Esophagus squamous epithelium (tissue), 5 donors: Measurements from ENCODE around the gene CRTC2. TPM values are rescaled to one million over a fixed set of nuclear protein-coding genes. Genes with fewer than 3 reads are reported as not detected.

Experiments
- DNase-seq: peaks from one replicate; lab custom pipeline; 2025; lab: John Stamatoyannopoulos, UW
- H3K27ac ChIP-seq, 4 donors: fragments of 200-600 bp; sonication (generic); one replicate each; pipeline ENCODE4 v1.5.1; 2016 to 2019; ENCODE audit warnings: mild to moderate bottlenecking in 1 of 4
- H3K27me3 ChIP-seq, 4 donors: fragments of 200-600 bp; sonication (generic); 1 replicate in 3 of 4; 2 replicates in 1 of 4; pipeline versions ENCODE4 v1.5.1 to v1.6.0; 2017 to 2021; ENCODE audit warnings: antibody characterized with exemption in 1 of 4
- H3K36me3 ChIP-seq, 3 donors: fragments of 200-600 bp; sonication (generic); one replicate each; pipeline ENCODE4 v1.5.1; 2016 to 2019
- H3K4me1 ChIP-seq, 3 donors: fragments of 200-600 bp; sonication (generic); one replicate each; pipeline ENCODE4 v1.5.1; 2017 to 2019
- H3K4me3 ChIP-seq, 4 donors: fragments of 200-600 bp; sonication (generic); 1 replicate in 3 of 4; 2 replicates in 1 of 4; pipeline ENCODE4 v1.5.1; 2016 to 2019; ENCODE audit warnings: mild to moderate bottlenecking in 2 of 4, moderate library complexity in 1 of 4
- H3K9me3 ChIP-seq, 3 donors: fragments of 200-600 bp; sonication (generic); one replicate each; pipeline ENCODE4 v1.5.1; 2016 to 2019
- CTCF ChIP-seq, 6 experiments: fragments of 450-650 bp in 4 of 6; fragments of 200-600 bp in 2 of 6; sonication (generic) in 2 of 6; IDR thresholded peaks; one replicate each; pipeline ENCODE4 v1.5.1; 2016 to 2019; ENCODE audit warnings: antibody characterized with exemption in 6 of 6, mild to moderate bottlenecking in 4 of 6, moderate library complexity in 4 of 6
- POLR2A ChIP-seq, 4 donors: fragments of 450-650 bp; IDR thresholded peaks; one replicate each; pipeline ENCODE4 v1.6.1; 2017; ENCODE audit warnings: antibody characterized with exemption in 4 of 4, mild to moderate bottlenecking in 4 of 4, moderate library complexity in 3 of 4
- WGBS, 2 donors: methylation state at CpG; one replicate each; pipeline ENCODE4 v1.1.5; 2018; 5-methylcytosine and 5-hydroxymethylcytosine counted together
- intact Hi-C: fragments of 100-400 bp; cut with DNase I; formaldehyde crosslinking; loops from one replicate; pipeline ENCODE4 v1.15.0; 2022
- total RNA-seq, 4 donors: library from RNA; depleted of rRNA; stranded (reverse); fragments of >200 nt; gene quantifications; one replicate each; pipeline ENCODE4 v1.1.0, GENCODE V29; 2016
- donor health status: DM: yes; HTN: yes; CAD: no.

The CRTC2 gene
- total RNA-seq, 4 donors from 2014 or later = 7.5 to 13.2 (median 8.0) TPM

DNA sequence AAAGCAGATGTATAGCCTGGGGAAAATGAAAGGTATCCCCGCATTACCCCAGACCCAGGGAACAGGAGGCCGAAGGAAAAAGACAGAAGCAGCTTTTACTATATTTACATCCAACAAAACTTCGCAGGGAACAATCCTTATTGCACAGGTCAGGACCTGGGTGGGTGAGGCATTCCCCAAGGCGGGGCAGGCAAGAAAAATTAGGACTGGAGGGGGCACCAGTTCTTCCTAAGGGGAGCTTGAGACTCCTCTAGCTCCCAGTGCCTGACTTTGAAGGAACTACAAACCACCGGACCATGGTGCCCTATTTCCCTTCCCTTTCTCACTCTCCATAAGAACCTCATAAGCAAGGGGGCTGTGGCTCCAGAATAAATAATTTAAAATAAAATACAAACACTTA lies 29.0 kb downstream of the CRTC2 start:
- TF ChIP-seq CTCF (IDR thresholded peaks at IDR 0.05) (no peak), POLR2A (IDR thresholded peaks at IDR 0.05) (no peak)
- H3K27ac ChIP-seq = peak overlapping the region in 2 of 4 donors; percentile 7 to 33
- H3K4me1 ChIP-seq = peaks cover 0 to 16% (median 0%) of the 10 kb centered on the region in 3 donors
- H3K4me3 ChIP-seq = no peak overlapping the region
- H3K36me3 ChIP-seq = peaks cover 11 to 56% (median 28%) of the 10 kb centered on the region in 3 donors
- intact Hi-C loops = no loop called here
- no peaks in the 10 kb centered on the region for H3K9me3 ChIP-seq
- no peaks in the 10 kb centered on the region for H3K27me3 ChIP-seq
- 86 to 93% methylated on average over 5 of the region's 5 CpGs for WGBS, 2 donors
- DNase-seq = no peak

GRCh38 chr1:153928791-153929341 lies 29.5 kb downstream of the CRTC2 start:
- Histone ChIP-seq H3K4me3 (no peak overlapping the region), H3K4me1 (peaks cover 3 to 22% (median 5%) of the 10 kb centered on the region in 3 donors), H3K27me3 (no peaks in the 10 kb centered on the region), H3K27ac (peak overlapping the region in 2 of 4 donors; percentile 7 to 33), H3K36me3 (peaks cover 10 to 50% (median 23%) of the 10 kb centered on the region in 3 donors), H3K9me3 (no peaks in the 10 kb centered on the region)
- TF ChIP-seq CTCF (IDR thresholded peaks at IDR 0.05) (no peak), POLR2A (IDR thresholded peaks at IDR 0.05) (no peak)
- DNase-seq = no peak
- 66 to 68% methylated on average over 4 of the region's 4 CpGs for WGBS, 2 donors
- intact Hi-C loops = no loop called here

- H3K4me1 ChIP-seq = peaks cover 6 to 27% (median 8%) of the 10 kb centered on the region in 3 donors
- H3K4me3 ChIP-seq = no peak overlapping the region
- intact Hi-C loops = no loop called here
- TF ChIP-seq POLR2A (IDR thresholded peaks at IDR 0.05) (no peak), CTCF (IDR thresholded peaks at IDR 0.05) (no peak)
- no peak for DNase-seq
- H3K9me3 ChIP-seq = no peaks in the 10 kb centered on the region
- peaks cover 5 to 44% (median 17%) of the 10 kb centered on the region in 3 donors for H3K36me3 ChIP-seq
- WGBS, 2 donors = 60 to 80% methylated on average over 1 of the region's 1 CpG
- no peak overlapping the region for H3K27ac ChIP-seq
- H3K27me3 ChIP-seq = no peaks in the 10 kb centered on the region
Measured at GRCh38 chr1:153928245-153928644, 30.2 kb downstream of the CRTC2 start.

GRCh38 chr1:153926405-153926804 lies 32.0 kb downstream of the CRTC2 start:
- Histone ChIP-seq H3K27me3 (no peaks in the 10 kb centered on the region), H3K4me1 (peaks cover 8 to 34% (median 8%) of the 10 kb centered on the region in 3 donors), H3K4me3 (no peak overlapping the region), H3K27ac (no peak overlapping the region), H3K9me3 (no peaks in the 10 kb centered on the region), H3K36me3 (peaks cover 0 to 25% (median 5%) of the 10 kb centered on the region in 3 donors)
- TF ChIP-seq POLR2A (IDR thresholded peaks at IDR 0.05) = no peak
- no peak for TF ChIP-seq CTCF (IDR thresholded peaks at IDR 0.05)
- 69 to 87% methylated on average over 4 of the region's 4 CpGs for WGBS, 2 donors
- intact Hi-C loops = no loop called here
- no peak for DNase-seq

DNA sequence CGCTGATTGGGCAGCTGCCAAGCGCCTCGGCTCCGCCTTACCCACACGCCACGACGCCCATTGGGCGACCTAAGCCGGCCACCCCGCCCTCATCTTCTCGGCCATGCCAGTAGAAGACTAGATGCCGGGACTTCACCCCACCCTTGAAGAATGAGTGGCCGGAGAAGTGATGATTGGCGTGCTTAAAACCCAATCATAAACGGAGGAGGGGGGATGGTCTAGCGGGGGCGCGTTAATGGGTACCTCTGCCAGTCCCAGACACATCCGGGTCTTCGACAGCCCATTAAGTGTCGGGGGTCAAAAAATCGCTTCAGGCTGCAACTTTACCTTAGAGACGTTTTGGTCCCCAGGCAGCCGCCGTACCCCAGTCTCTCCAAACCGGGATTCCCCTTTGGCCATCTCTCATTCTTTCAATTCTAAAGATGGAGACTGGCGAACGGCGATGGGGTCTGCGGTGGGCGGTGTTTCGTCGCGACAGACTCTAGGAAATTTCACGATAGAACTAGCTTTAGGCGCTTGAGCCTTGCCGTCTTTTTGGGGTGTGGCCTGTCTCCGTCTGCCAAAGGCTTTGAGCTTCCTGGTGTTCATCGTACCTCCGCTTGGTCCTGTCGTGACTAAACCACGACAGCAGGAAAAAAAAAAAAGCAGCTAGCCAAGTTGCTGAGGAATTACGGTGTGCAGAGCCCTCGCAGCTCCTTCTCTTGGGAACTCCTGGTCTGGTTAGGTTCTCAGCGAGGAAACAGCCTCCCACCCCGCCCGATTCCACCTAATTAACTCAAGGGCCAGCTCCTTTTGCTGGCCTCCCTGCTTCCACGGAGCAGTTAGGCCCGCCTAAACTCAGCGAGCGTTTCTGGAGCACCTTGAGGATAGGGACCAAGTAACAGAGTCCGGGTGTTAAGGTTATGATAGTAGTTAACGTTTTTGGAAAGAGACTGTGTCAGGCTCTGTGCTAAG lies 35.2 kb downstream of the CRTC2 start, which contains the start of gene GATAD2B:
Gene GATAD2B (minus strand): TSS at position 1 of the 954 bp plus-strand sequence. CDS start 94,625 bp downstream, outside the sequence.
- Histone ChIP-seq H3K4me3 (peak within 1 kb of the TSS; percentile 65 to 95 (median 84)), H3K4me1 (peaks cover 26 to 53% (median 30%) of the 10 kb centered on the region in 3 donors), H3K36me3 (no peaks in the 10 kb centered on the region), H3K27ac (peak within 1 kb of the TSS; percentile 86 to 97 (median 91)), H3K27me3 (no peaks in the 10 kb centered on the region), H3K9me3 (no peaks in the 10 kb centered on the region)
- intact Hi-C loops = no loop called here
- DNase-seq = peak; percentile 97
- 0 to 2% methylated on average over 32 to 35 of the region's 53 CpGs for WGBS, 2 donors
- peak in 2 of 4 donors; percentile 15 to 64 for TF ChIP-seq POLR2A (IDR thresholded peaks at IDR 0.05)
- TF ChIP-seq CTCF (IDR thresholded peaks at IDR 0.05) = peak in 1 of 6 experiments; percentile 5
